Cardiac muscle cell (in vitro differentiated cells and primary cell): Measurements from ENCODE around the gene RAPGEF4. TPM values are rescaled to one million over a fixed set of nuclear protein-coding genes. Genes with fewer than 3 reads are reported as not detected.

Source experiments
- DNase-seq, 2 donors: peaks; one replicate each; pipeline versions ENCODE4 v3.0.0 to v3.0.0-alpha.2; 2010 to 2017; ENCODE audit warnings: low read depth in 1 of 2, low spot score in 1 of 2
- H3K27ac ChIP-seq: fragments of 200-600 bp; sonication (generic); 2 replicates; pipeline ENCODE4 v1.5.1; 2016
- H3K27me3 ChIP-seq: fragments of 200-600 bp; sonication (generic); 2 replicates; pipeline ENCODE4 v1.6.0; 2016; ENCODE audit warnings: control low read depth
- H3K36me3 ChIP-seq: fragments of 200-600 bp; sonication (generic); 2 replicates; pipeline ENCODE4 v1.5.1; 2016; ENCODE audit warnings: control low read depth
- H3K4me1 ChIP-seq: fragments of 200-600 bp; sonication (generic); 2 replicates; pipeline ENCODE4 v1.8.1; 2017; ENCODE audit warnings: low read depth, mild to moderate bottlenecking, mixed run types
- H3K4me3 ChIP-seq: fragments of 200-600 bp; sonication (generic); 2 replicates; pipeline ENCODE4 v1.5.1; 2016; ENCODE audit warnings: mild to moderate bottlenecking
- H3K9me3 ChIP-seq: fragments of 200-600 bp; sonication (generic); 2 replicates; pipeline ENCODE4 v1.5.1; 2017; ENCODE audit warnings: low read depth, mild to moderate bottlenecking, control low read depth
- polyA plus RNA-seq: library from polyadenylated mRNA; unstranded; fragments of >200 nt; fragmentation: Nextera tagmentation; extraction: Ambion mirVana; gene quantifications from 2 replicates; pipeline ENCODE4 v1.2.1, GENCODE V29; 2016
- total RNA-seq: library from RNA; depleted of rRNA; stranded (reverse); fragments of >200 nt; gene quantifications from 2 replicates; pipeline ENCODE4 v1.2.3, GENCODE V29; 2016
- TF ChIP-seq, protein P1 (sequence below): IDR thresholded peaks from 2 replicates; pipeline ENCODE4 v1.5.1; 2012; ENCODE audit warnings: low read depth, mild to moderate bottlenecking, low read length

The RAPGEF4 gene
- total and polyA plus RNA-seq, 2 experiments from 2014 or later: 5.3 to 21.2 TPM

DNA sequence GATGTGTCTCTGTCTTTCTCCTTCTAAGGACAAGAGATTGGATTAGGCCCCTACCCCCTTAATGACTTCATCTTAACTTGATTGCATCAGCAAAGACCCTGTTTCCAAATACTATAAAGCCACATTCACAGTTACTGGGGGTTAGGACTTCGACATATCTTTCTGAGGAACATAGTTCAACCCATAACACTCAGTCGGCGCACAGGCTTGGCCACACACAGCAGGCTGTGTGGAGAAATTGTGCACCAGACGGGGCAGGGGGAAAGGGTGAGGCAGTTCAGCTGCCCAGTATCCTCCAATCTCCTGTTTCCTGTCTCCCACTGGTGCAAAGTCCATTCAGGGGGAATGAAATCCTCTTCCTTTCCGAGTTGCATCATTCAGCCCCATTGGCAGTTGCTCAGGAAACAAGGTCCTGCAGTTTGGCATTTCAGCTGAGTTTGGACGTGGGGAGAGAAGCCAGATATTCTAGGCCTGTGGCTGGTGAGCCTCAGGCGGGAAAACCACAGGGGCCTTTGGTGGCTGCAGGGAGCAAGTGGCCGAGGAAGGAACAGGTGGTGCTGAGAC, 9.4 kb upstream of the RAPGEF4 start:
- no peak overlapping the region for H3K27ac ChIP-seq
- no peaks in the 10 kb centered on the region for H3K36me3 ChIP-seq
- no peak overlapping the region for H3K4me3 ChIP-seq
- no peaks in the 10 kb centered on the region for H3K4me1 ChIP-seq
- TF ChIP-seq, protein P1, sequence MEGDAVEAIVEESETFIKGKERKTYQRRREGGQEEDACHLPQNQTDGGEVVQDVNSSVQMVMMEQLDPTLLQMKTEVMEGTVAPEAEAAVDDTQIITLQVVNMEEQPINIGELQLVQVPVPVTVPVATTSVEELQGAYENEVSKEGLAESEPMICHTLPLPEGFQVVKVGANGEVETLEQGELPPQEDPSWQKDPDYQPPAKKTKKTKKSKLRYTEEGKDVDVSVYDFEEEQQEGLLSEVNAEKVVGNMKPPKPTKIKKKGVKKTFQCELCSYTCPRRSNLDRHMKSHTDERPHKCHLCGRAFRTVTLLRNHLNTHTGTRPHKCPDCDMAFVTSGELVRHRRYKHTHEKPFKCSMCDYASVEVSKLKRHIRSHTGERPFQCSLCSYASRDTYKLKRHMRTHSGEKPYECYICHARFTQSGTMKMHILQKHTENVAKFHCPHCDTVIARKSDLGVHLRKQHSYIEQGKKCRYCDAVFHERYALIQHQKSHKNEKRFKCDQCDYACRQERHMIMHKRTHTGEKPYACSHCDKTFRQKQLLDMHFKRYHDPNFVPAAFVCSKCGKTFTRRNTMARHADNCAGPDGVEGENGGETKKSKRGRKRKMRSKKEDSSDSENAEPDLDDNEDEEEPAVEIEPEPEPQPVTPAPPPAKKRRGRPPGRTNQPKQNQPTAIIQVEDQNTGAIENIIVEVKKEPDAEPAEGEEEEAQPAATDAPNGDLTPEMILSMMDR: no peak
- no peaks in the 10 kb centered on the region for H3K27me3 ChIP-seq
- DNase-seq: peak in 1 of 2 donors; percentile 72
- H3K9me3 ChIP-seq: no peaks in the 10 kb centered on the region

DNA sequence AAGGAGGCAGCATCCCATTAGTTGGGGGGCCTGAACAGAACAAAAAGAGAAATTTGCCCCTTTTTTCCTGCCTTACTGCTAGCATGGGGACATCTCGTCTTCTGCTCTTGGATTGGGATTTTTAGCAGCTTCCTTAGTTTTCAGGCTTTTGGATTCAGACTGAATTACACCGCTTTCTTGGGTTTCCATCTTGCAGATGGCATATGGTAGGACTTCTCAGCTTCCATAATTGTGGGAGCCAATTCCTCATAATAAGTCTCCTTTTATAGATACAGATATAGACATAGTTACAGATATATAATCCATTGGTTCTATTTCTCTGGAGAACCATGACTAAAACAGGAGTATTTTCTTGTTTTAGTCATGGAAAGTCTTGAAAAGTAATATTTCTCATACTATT, 5.2 kb upstream of the RAPGEF4 start:
- TF ChIP-seq, protein P1: no peak
- DNase-seq: no peak
- no peaks in the 10 kb centered on the region for H3K36me3 ChIP-seq

DNA sequence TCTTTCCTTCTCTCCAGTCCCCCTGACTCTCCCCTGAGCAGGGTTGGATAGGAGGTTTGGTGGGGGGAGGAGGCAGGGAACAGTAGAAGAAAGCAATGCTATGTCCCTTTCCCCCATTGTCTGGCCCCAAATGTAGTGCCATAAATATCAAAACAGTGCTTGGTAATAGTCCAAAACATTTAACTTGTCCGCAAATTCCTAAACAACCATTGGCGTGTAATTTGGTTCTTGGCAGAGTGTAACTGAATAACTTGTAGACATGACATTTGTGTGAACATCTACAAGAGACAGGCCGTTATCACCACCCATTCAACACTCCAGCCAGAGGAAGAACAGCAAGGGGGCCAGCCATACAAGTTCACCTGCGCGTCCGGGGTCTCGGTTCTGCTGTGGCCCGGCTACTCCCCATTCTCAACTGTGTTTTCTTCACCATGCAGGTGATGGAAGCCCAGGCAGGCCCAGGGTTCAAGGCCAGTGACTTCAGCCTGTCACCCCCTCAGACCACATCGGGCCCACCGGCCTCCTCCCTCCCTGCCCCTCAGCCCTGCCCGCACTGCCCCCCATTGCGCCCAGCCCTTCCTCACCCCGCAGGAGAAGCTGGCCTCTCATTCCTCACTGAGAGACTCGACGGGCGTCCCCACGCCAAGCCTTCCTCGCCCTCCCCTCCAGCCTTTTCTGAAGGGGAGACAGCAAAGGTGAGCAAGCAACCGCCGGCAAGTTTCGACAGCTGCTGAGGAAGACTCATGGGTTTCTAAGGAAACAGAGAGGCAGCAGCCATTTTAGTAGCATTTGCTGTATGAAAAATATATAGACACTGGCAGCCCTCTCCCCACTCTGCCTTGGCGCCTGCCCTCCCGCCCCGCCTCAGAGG, 699 bp upstream of the RAPGEF4 start:
- TF ChIP-seq, protein P1: no peak
- H3K27me3 ChIP-seq: peaks cover 60% of the 10 kb centered on the region
- peak overlapping the region; percentile 44 for H3K4me3 ChIP-seq
- H3K27ac ChIP-seq: no peak overlapping the region
- H3K9me3 ChIP-seq: no peaks in the 10 kb centered on the region
- no peaks in the 10 kb centered on the region for H3K36me3 ChIP-seq
- peak in 1 of 2 donors; percentile 14 for DNase-seq
- no peaks in the 10 kb centered on the region for H3K4me1 ChIP-seq

More for the DNA sequence above, 5.2 kb upstream of the RAPGEF4 start:
- Histone ChIP-seq H3K4me1 (no peaks in the 10 kb centered on the region), H3K27me3 (peaks cover 29% of the 10 kb centered on the region), H3K4me3 (no peak overlapping the region), H3K27ac (no peak overlapping the region), H3K9me3 (no peaks in the 10 kb centered on the region)

DNA sequence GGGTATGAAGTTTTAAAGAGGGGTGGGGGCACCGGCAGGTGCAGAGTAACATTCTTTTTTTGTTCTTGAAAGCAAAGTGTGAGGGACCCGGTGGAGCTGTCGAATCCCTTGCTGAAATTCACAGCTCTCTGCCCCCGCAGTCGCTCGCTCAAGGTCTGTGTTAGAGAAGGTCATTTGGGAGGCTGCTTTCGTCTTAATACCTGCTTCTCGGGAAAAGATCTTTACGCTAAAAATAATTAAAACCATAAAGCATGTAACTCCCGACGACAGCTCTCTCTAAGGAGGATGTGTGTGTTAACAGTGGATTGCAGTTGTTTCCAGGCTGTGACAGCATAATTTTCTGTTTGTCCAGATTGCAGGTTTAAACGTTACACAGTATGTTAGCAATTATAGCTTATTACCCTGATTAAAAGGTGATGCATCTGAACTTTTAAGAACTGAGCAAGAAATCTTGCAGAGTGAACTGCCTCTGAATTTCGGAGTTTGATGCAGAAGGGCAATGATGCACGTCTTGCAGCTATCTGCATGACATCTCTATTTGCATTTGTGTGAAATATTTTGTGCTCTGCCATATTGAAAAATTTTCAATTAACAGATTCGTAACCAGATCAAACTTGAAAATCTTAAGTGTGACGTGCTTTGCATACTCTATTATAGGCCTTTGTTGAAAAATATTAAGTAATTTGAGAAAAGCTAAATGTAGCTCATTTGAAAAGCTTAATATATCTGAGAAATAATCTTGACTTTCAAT, 954 bp downstream of the RAPGEF4 start:
- no peaks in the 10 kb centered on the region for H3K4me1 ChIP-seq
- peak in 1 of 2 donors; percentile 23 for DNase-seq
- no peaks in the 10 kb centered on the region for H3K36me3 ChIP-seq
- TF ChIP-seq, protein P1: no peak
- no peak overlapping the region for H3K27ac ChIP-seq
- H3K9me3 ChIP-seq: no peaks in the 10 kb centered on the region
- H3K27me3 ChIP-seq: peaks cover 60% of the 10 kb centered on the region
- H3K4me3 ChIP-seq: peak overlapping the region; percentile 44

DNA sequence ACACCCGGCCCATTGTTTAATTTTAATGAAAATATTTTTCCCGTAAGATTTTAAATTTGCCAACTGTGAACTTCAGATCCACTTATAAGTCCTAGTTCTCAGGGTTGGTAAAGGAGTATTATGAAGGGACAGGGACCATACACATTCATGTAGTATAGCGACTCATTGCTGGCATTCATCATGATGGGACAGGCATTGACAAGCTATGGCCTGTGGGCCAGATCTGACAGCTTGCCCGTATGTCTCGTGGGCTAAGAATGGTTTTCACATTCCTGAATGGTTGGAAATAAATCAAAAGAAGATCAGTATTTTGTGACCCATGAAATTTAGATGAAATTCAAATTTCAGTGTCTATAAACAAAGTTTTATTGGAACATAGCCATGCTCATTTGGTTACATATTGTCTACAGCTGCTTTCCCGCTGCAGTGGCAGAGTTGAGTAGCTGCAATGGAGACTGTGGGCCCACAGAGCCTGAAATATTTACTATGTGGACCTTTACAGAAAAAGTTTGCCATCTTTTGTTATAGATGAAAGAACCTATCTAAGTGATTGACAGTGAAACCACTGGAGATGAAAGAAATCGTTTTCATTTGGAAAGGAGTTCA, 4.1 kb downstream of the RAPGEF4 start:
- no peaks in the 10 kb centered on the region for H3K4me1 ChIP-seq
- TF ChIP-seq, protein P1: no peak
- DNase-seq: no peak
- no peak overlapping the region for H3K4me3 ChIP-seq
- no peaks in the 10 kb centered on the region for H3K36me3 ChIP-seq
- H3K9me3 ChIP-seq: no peaks in the 10 kb centered on the region
- peaks cover 38% of the 10 kb centered on the region for H3K27me3 ChIP-seq
- H3K27ac ChIP-seq: no peak overlapping the region
